ENCODE measurements around the gene CCNB1. TPM values are rescaled to one million over a fixed set of nuclear protein-coding genes. Genes with fewer than 3 reads are reported as not detected.

Gene CCNB1
- polyA plus RNA-seq, 1 donor (not counting 4 experiments of a cell fraction or from before 2014, with no cell fraction given), result 126 TPM

DNA sequence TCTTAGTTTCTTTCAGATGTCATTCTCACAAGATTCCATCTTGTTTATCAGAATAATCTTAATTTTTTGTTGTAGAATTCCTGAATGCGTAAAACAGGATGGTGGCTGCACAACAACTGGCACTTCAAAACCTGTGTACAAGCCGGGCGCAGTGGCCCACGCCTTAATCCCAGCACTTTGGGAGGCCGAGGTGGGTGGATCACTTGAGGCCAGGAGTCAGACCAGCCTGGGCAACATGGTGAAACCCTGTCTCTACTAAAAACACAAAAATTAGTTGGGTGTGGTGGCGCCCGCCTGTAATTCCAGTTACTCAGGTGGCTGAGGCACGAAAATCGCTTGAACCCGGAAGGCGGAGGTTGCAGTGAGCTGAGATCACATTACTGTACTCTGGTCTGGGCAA lies 10.5 kb upstream of the CCNB1 start:
- Histone ChIP-seq H4K20me1 (ENCODE audit: control insufficient read depth, extremely low read depth, insufficient read depth, low read length) (no peaks in the 10 kb centered on the region), H3K4me3 (ENCODE audit: control insufficient read depth in 2 of 3, extremely low read depth in 1 of 3, insufficient read depth in 2 of 3, low read depth in 1 of 3, low read length in 3 of 3) (no peak overlapping the region), H3K9ac (ENCODE audit: control insufficient read depth, extremely low read depth, insufficient read depth, low read length) (no peak overlapping the region), H3K79me2 (ENCODE audit: control insufficient read depth, insufficient read depth, low read length) (no peaks in the 10 kb centered on the region), H3K9me1 (ENCODE audit: control insufficient read depth, extremely low read depth, insufficient read depth, low read length) (no peaks in the 10 kb centered on the region), H3K4me1 (ENCODE audit: control insufficient read depth, extremely low read depth, insufficient read depth, low read length) (no peaks in the 10 kb centered on the region), H2AFZ (ENCODE audit: control insufficient read depth, low read length) (no peak overlapping the region), H3K27ac (ENCODE audit: control insufficient read depth, insufficient read depth, low read length) (no peak overlapping the region), H3K4me2 (ENCODE audit: control insufficient read depth, extremely low read depth, insufficient read depth, low read depth, low read length) (no peak overlapping the region), H3K36me3 (ENCODE audit: control insufficient read depth in 2 of 2, extremely low read depth in 1 of 2, insufficient read depth in 2 of 2, low read length in 2 of 2) (no peaks in the 10 kb centered on the region), H3K9me3 (ENCODE audit: control insufficient read depth, low read depth, low read length) (no peaks in the 10 kb centered on the region), H3K27me3 (ENCODE audit: control insufficient read depth, extremely low read depth, insufficient read depth, low read length) (no peaks in the 10 kb centered on the region)
- no peak for TF ChIP-seq EZH2 (IDR thresholded peaks at IDR 0.05; ENCODE audit: low read length)
- TF ChIP-seq, protein P1, sequence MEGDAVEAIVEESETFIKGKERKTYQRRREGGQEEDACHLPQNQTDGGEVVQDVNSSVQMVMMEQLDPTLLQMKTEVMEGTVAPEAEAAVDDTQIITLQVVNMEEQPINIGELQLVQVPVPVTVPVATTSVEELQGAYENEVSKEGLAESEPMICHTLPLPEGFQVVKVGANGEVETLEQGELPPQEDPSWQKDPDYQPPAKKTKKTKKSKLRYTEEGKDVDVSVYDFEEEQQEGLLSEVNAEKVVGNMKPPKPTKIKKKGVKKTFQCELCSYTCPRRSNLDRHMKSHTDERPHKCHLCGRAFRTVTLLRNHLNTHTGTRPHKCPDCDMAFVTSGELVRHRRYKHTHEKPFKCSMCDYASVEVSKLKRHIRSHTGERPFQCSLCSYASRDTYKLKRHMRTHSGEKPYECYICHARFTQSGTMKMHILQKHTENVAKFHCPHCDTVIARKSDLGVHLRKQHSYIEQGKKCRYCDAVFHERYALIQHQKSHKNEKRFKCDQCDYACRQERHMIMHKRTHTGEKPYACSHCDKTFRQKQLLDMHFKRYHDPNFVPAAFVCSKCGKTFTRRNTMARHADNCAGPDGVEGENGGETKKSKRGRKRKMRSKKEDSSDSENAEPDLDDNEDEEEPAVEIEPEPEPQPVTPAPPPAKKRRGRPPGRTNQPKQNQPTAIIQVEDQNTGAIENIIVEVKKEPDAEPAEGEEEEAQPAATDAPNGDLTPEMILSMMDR (optimal IDR thresholded peaks at IDR 0.05 in 1 of 3, IDR thresholded peaks at IDR 0.05 in 1 of 3, conservative IDR thresholded peaks at IDR 0.05 in 1 of 3; ENCODE audit: extremely low read depth in 1 of 3, insufficient read depth in 2 of 3, low read length in 3 of 3), result no peak
- FAIRE-seq, result no peak
- dilution Hi-C loops (cut with MboI; ENCODE audit: extremely low pct_ligation_motif_present, low sequenced_read_pairs), result no loop called here
- DNase-seq (ENCODE audit: low read depth, low spot score), result no peak

DNA sequence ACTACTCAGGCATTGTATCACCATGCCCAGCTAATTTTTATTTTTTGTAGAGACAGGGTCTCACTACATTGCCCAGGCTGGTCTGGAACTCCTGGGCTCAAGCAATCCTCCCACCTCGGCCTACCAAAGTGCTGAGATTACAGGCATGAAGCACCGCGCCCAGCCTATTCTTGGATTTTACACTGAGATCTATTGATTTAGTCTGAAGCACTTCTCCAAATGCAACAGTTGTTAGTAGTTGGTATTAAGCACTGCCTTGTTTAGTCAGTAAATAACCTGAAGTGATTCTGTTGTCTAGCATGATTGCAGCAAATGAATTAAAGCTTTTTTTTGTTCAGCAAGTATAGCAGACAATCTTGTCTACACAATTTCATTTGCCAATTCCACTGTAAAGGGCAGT lies 8.9 kb upstream of the CCNB1 start:
- H2AFZ ChIP-seq (ENCODE audit: control insufficient read depth, low read length), result no peak overlapping the region
- no peak overlapping the region for H3K4me3 ChIP-seq (ENCODE audit: control insufficient read depth in 2 of 3, extremely low read depth in 1 of 3, insufficient read depth in 2 of 3, low read depth in 1 of 3, low read length in 3 of 3)
- TF ChIP-seq, protein P1 (optimal IDR thresholded peaks at IDR 0.05 in 1 of 3, IDR thresholded peaks at IDR 0.05 in 1 of 3, conservative IDR thresholded peaks at IDR 0.05 in 1 of 3; ENCODE audit: extremely low read depth in 1 of 3, insufficient read depth in 2 of 3, low read length in 3 of 3), result no peak
- no peak for TF ChIP-seq EZH2 (IDR thresholded peaks at IDR 0.05; ENCODE audit: low read length)
- H3K27ac ChIP-seq (ENCODE audit: control insufficient read depth, insufficient read depth, low read length), result no peak overlapping the region
- no peak overlapping the region for H3K4me2 ChIP-seq (ENCODE audit: control insufficient read depth, extremely low read depth, insufficient read depth, low read depth, low read length)
- no peaks in the 10 kb centered on the region for H4K20me1 ChIP-seq (ENCODE audit: control insufficient read depth, extremely low read depth, insufficient read depth, low read length)
- H3K36me3 ChIP-seq (ENCODE audit: control insufficient read depth in 2 of 2, extremely low read depth in 1 of 2, insufficient read depth in 2 of 2, low read length in 2 of 2), result no peaks in the 10 kb centered on the region
- no peak for FAIRE-seq
- no peaks in the 10 kb centered on the region for H3K27me3 ChIP-seq (ENCODE audit: control insufficient read depth, extremely low read depth, insufficient read depth, low read length)
- no peaks in the 10 kb centered on the region for H3K4me1 ChIP-seq (ENCODE audit: control insufficient read depth, extremely low read depth, insufficient read depth, low read length)
- dilution Hi-C loops (cut with MboI; ENCODE audit: extremely low pct_ligation_motif_present, low sequenced_read_pairs), result no loop called here
- DNase-seq (ENCODE audit: low read depth, low spot score), result no peak
- no peak overlapping the region for H3K9ac ChIP-seq (ENCODE audit: control insufficient read depth, extremely low read depth, insufficient read depth, low read length)
- no peaks in the 10 kb centered on the region for H3K9me3 ChIP-seq (ENCODE audit: control insufficient read depth, low read depth, low read length)
- no peaks in the 10 kb centered on the region for H3K79me2 ChIP-seq (ENCODE audit: control insufficient read depth, insufficient read depth, low read length)
- H3K9me1 ChIP-seq (ENCODE audit: control insufficient read depth, extremely low read depth, insufficient read depth, low read length), result no peaks in the 10 kb centered on the region

Measured in keratinocyte (primary cell).